CD4-positive, alpha-beta T cell treated with Interleukin-2 at 100 ng/mL for 4 hours (primary cell): Measurements from ENCODE around the gene HOXD4.

Experiments used
- DNase-seq: peaks from one replicate; pipeline ENCODE4 v3.0.0-alpha.2; 2020; ENCODE audit warnings: low spot score

HOXD4 gene

DNA sequence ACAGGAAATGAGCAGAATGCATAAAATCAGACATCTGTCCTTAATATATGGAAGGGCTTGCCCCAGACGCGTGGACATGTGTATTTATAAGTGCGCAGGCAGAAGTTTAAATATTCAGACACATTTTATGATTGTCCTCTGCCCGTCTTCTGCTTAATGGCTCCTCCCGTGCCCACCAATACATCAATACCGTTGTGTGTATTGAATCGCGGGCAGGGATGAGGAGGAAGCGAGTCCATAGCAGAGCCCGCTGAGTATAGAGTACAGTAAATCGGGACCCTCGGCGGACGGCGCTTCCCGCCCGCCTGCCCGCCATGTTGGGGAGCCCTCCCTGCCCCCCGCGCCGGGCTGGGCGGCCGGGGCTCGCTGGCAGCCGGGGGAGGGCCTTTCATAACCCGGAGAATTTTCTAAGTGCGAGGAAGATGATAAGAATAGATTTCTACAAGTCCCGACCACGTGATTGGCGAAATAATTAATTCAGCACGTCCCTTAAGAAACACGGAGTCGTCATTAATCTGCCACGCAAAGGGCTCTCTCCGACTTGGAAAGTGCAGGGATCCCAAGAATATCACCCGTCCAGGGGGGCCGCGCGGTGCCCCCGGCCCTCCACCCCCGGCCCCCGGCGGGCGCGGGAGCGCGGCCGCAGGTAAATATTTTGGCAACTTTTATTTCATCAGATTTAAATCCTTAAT is 5.6 kb downstream of the HOXD4 start, which contains the start of gene HOXD3:
Gene HOXD3, plus strand, starts transcription at position 501 of the 692 bp plus-strand sequence. CDS start 11,808 bp downstream, outside the sequence.
- no peak for DNase-seq

DNA sequence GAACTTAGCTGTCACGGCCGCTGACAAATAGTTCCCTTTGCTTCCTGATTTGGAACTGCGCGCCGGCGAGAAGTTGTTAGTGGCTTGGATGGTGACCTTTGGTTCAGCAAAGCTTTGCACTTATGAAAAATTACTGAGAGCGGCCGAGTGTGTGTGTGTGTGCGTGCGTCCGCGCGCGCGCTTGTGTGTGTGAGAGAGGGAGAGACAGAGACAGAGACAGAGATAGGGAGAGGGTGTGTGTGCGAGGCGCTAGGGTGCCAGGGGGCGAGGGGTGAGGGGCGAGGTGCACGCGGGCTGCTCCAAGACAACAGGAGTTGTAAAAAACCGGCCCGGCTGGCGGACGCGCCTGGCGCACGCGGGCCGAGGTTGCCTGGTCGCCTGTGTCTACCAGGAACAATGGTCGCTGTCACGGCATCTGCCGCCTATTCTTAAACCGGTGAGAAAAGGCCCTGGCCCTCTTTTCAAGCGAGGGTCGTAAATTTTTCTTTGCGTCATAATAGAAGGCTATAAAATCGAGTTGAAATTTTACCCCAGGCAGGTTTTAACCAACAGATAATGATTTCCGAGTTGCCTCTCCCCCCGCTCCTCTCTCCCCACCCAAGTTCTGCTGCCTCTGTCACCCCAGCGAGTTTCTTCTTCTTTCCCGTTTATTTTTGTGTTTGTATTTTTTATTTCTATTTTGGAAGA is 6.3 kb downstream of the HOXD4 start:
- no peak for DNase-seq

DNA sequence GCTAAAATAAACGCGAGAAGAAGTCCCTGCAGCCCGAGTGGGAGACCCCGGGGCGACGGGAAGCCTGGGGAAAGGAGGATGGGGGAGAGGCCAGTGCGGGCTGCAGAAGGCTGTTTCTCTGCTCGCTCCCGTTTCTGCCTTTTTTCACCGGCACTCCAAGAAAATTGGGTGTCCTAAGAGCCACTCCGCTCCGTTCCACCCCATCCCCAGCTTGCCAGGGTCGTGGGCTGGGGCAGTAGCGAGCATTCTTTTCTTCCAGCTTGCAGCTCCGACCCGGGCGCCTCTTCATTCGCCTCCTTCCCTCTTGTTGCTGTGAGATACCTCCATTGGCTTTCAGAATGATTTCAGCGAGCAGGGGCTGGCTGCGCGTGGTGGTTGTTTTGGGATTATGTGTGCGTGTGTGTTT is 6.8 kb downstream of the HOXD4 start:
- DNase-seq = no peak

- no peak for DNase-seq
Measured at GRCh38 chr2:176158855-176159662, 7.7 kb downstream of the HOXD4 start.

- no peak for DNase-seq
Measured at GRCh38 chr2:176159663-176160250, 8.4 kb downstream of the HOXD4 start.

GRCh38 chr2:176160251-176160985 is 9.1 kb downstream of the HOXD4 start:
- no peak for DNase-seq

GRCh38 chr2:176160986-176161824 is 9.9 kb downstream of the HOXD4 start:
- DNase-seq = no peak

DNA sequence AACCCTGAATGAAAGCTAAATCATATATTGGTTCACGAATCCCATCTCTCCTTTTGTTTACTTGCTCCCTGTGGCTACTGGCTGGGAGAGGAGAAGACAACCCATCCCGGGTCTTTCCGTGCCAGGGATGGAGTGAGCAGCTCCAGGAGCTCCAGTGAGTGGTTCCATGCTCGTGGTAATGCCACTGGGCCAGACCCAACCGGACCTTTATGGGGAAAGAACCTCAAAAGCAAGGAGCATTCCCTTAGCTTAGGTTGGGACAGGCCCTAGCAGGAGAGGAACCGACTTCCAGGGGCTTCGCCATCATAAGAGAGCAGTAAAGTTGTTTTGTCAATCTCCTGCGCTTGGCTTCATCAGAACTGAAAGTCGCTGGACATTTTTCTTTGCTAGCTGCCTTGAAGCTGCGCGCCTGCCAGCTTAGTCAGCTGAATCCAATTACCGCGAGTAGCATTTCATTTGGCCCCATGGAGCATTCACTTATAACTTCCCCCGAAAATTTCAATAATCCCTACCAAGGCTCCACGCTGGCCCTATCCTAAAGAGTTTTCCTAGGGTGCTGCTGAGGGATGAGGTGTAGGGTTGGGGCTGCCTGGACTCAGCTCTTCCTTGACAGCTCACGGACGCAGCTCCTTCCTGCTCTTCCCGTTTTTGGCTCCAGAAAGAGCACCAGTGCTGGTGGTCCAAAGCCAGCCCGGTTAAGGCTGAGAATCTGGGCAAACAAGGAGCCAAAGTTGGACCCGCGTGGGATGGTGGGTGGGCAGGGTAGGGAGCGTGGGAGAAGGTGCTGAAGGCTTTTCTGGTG is 10.7 kb downstream of the HOXD4 start:
- no peak for DNase-seq

GRCh38 chr2:176162911-176163671 is 11.7 kb downstream of the HOXD4 start:
- no peak for DNase-seq

DNA sequence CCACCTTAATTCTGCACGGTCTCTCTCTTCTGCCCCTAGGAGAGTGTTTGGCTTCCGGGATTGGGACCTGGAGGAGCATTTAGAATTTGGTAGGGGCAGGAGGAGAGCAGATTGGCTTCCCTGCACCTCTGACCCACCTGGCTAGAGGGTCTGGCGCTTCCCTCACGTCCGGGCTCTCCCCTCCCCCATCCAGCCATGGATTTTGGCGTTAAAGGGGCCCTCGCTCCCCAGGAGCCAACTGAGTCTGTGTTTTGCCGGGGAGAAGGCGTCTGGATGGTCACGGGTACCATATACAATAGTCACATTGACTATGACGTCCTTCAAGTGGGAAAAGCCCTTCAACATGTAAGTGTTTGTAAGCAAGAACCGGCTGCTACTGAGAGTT is 12.3 kb downstream of the HOXD4 start:
- DNase-seq = no peak

DNA sequence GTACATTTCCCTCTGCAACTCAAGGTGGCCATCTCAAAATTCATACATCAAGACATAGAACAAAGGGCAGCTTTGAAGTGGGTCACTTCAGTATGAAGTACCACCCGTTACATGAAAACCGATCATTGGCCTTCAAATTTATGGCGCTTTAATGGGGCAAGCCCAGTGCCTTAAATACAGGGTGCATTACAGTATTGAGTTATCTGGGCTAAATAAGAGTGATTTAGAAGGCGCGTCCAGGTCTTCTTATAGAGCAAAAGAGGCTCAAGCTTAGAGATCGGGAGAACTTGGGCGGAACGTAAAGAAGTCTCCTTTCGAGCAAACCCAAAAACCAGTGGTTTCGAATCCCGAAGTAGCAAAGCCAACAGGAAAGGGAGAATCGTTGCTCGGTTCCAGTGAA is 12.9 kb downstream of the HOXD4 start:
- no peak for DNase-seq

DNA sequence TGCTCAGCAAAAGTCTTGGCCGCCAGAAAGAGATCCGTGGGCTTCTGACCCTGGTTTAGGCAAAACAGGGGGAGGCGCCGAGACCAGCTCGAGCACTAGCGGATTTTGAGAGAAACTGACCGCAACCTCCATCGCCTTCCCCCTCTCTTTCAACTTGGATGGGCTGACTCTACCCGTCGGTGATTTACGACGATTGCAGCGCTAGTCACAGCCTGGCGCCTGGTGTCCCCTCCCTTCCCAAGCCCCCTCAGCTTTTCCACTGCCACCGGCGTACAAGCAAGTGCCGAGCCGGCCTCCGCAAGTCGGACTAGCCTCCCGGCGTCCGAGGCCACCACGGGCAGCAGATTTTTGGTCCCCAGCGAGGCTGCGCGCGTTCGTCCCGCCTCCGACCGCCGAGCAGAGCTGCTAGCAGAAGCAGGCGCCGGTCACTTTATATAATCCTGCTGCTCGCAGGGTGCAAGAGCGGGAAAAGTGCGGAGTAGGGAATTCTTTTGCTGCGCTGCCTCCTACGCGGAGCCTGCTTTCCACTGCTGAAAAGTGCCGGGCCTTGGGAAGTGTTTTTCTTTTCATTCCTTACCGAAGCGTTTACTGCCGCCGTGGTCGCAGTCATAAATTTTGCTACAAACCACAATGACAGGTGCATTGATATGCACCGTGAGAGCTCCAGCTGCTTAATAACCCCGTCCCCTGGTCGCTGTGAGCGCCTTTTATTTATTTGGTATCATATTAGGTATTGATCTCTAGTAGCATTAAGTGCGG is 13.4 kb downstream of the HOXD4 start:
- no peak for DNase-seq

DNA sequence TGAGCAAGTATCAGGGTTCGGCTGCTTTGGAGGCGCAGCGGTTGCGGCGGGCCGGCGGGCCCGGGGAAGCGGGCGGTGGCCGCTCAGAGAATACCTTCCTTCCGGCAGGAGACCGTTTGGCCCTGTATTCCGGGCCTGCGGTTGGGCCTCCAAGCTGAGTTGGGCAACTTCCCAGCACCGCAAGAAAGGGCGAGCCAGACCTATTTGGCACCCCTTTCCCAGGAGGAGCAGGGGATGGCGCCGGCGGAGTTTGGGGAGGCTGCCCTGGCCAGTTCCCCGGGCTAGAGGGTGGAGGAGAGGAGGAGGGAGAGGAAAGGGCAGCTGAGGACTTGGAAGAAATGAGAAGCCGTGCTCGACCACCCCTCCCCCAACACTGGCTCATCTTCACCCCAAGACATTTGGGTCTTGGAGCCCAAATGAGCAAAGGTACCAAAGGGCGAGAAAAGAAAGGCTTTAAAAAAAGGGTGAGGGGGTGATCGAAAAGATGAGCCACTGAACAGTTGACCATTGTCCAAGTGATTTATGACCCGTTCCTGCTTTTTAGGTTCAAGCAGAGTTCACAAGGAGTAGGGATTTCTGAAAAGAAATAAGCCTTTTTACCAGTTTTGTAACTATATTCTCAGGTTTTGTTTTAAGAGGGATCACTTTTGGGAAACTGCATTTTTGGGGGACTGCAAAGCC is 14.2 kb downstream of the HOXD4 start:
- DNase-seq = no peak

DNA sequence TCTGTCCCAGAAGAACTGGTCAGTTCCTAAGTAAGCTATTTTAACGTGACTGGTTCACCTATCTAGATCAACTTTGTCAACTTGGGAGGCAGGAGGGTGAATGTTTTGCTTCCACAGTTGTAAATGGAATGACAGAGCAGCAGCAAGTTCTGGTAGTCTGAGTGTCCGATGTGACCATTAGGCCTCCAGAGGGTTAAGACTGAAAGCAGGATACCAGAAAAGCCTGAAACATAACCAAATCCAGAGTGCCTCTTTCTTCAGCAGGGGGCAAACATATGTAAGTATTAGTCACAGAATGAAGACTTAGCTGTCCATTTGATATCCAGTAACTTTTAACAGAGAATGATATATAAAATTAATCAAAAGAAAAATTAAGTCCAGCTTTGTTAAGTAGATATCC is 14.9 kb downstream of the HOXD4 start:
- no peak for DNase-seq

- DNase-seq = no peak
Measured at GRCh38 chr2:176167398-176167797, 16.0 kb downstream of the HOXD4 start.

- no peak for DNase-seq
Measured at GRCh38 chr2:176169181-176169580, 17.8 kb downstream of the HOXD4 start.

DNA sequence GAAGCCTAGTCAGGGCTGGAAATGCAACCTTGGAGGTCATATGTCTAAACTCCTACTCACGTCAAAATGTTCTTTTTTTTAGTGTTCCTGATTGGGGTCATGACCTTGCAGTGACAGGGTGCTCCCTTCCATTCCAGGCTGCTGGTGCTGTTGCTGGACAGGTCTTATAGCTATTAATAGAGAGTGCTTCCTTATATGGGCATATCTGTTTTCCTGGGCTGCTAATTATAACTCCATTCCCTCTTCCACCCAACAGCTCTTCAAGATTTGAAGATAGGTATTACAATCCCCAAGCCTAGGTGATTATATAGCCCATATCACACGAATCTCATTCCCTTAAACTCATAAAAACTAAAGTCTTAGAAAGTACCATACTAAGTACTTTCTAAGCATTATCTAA is 18.4 kb downstream of the HOXD4 start:
- no peak for DNase-seq
